Activated CD8-positive, alpha-beta T cell treated with anti-CD3 and anti-CD28 coated beads for 36 hours (primary cell): Measurements from ENCODE around the gene MTMR12. TPM values are rescaled to one million over a fixed set of nuclear protein-coding genes. Genes with fewer than 3 reads are reported as not detected.

ENCODE experiments used
- ATAC-seq: fragments of 200-7000 bp; cut with Tn5 transposase; one replicate; pipeline ENCODE4 v1.10.0; 2021; ENCODE audit warnings: mild to moderate bottlenecking, moderate library complexity
- CTCF ChIA-PET: fragments of 350-600 bp; sonication (Branson Sonifier 250); formaldehyde crosslinking; loops from one replicate; lab custom pipeline; 2021; ENCODE audit warnings: antibody characterized with exemption; lab: Charles Lee
- POLR2A ChIA-PET: fragments of 350-600 bp; sonication (Branson Sonifier 250); formaldehyde crosslinking; loops from one replicate; lab custom pipeline; 2021; ENCODE audit warnings: antibody characterized with exemption; lab: Charles Lee
- DNase-seq: peaks from one replicate; pipeline ENCODE4 v3.0.0-alpha.2; 2020
- H3K27ac Mint-ChIP-seq: one replicate; pipeline ENCODE4 v1.8.0; 2021; ENCODE audit warnings: mild to moderate bottlenecking, mixed read lengths
- H3K27me3 Mint-ChIP-seq: one replicate; pipeline ENCODE4 v1.8.0; 2021; ENCODE audit warnings: mixed read lengths
- H3K36me3 Mint-ChIP-seq: one replicate; pipeline ENCODE4 v1.8.0; 2021; ENCODE audit warnings: low read depth, mixed read lengths
- H3K4me1 Mint-ChIP-seq: one replicate; pipeline ENCODE4 v1.8.0; 2021; ENCODE audit warnings: low read depth, mixed read lengths
- H3K4me3 Mint-ChIP-seq: one replicate; pipeline ENCODE4 v1.8.0; 2021; ENCODE audit warnings: mild to moderate bottlenecking, moderate library complexity, mixed read lengths
- H3K9me3 Mint-ChIP-seq: one replicate; pipeline ENCODE4 v1.8.0; 2021; ENCODE audit warnings: mixed read lengths
- intact Hi-C: fragments of 100-400 bp; cut with micrococcal nuclease; formaldehyde crosslinking; loops from one replicate; pipeline ENCODE4 v1.10.0; 2022
- total RNA-seq, 2 experiments: library from RNA; stranded (reverse); gene quantifications; one replicate each; pipeline ENCODE4 v1.2.3, GENCODE V29; 2021
- TF ChIP-seq, protein P1 (sequence below): fragments of 200-600 bp; IDR thresholded peaks from one replicate; pipeline ENCODE4 v1.8.0; 2022; ENCODE audit warnings: antibody characterized with exemption, mild to moderate bottlenecking

Gene MTMR12
- total RNA-seq, 2 experiments from 2014 or later, result 19.7 to 19.9 TPM

DNA sequence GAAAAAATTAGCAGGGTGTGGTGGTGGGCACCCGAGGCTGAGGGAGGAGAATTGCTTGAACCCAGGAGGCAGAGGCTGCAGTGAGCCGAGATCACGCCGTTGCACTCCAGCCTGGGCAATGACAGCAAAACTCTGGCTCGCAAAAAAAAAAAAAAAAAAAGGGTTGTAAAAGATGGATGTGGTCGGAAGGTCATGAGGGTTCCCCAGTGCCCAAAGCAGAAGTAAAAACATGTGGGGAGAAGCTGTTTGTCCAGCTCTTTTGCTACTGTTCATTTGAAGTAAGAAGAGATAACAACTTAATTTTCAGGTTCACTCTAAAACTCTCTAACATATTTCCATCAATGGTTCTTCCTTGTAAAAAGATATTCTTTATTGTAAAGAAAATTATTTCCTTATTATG, 81.5 kb downstream of the MTMR12 start:
- Mint-ChIP-seq H3K9me3 (no peaks in the 10 kb centered on the region), H3K4me3 (no peak overlapping the region)
- DNase-seq, result no peak

DNA sequence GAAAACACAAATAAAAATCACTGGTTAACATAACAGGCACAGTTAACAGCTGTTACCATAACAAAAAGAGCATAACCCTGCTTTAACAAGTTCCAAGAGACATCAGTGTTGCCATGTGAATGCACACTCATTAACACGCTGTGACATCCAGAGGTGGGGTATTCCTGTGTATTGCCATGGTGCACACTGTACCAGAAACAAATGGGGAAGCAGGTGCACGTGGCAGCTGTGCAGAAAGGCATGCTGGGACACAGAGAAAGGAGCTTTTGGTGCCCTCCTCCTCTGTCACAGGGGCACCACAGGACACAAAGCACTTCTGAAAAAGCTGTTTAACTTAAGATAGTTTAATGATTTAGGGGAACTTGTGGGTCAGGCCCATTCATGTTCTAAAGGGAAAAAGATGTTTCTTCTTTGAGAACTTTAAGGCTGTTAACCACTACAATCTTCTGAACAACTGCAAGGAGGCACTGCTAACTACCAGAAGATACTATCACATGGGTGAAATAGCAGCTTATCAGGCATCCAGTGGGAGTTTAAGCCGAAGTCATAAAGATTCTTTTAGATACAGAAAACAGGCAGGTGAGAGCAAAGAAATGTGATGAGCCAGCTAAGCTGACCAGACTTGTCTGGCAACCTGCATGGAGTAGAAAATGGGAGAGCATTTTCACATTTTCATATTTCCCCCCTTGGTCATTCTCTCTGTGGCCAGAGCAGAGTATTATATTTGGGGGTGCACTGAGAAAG, 82.2 kb downstream of the MTMR12 start:
- intact Hi-C loops, result loop anchor here (5.0 kb wide), 1 partner anchor 382 kb away; no protein-coding TSS in a partner anchor
- H3K36me3 Mint-ChIP-seq, result peaks cover 17% of the 10 kb centered on the region

More for the DNA sequence above, 81.5 kb downstream of the MTMR12 start:
- intact Hi-C loops, result loop anchor here (5.0 kb wide), 1 partner anchor 381 kb away; no protein-coding TSS in a partner anchor
- TF ChIP-seq, protein P1, sequence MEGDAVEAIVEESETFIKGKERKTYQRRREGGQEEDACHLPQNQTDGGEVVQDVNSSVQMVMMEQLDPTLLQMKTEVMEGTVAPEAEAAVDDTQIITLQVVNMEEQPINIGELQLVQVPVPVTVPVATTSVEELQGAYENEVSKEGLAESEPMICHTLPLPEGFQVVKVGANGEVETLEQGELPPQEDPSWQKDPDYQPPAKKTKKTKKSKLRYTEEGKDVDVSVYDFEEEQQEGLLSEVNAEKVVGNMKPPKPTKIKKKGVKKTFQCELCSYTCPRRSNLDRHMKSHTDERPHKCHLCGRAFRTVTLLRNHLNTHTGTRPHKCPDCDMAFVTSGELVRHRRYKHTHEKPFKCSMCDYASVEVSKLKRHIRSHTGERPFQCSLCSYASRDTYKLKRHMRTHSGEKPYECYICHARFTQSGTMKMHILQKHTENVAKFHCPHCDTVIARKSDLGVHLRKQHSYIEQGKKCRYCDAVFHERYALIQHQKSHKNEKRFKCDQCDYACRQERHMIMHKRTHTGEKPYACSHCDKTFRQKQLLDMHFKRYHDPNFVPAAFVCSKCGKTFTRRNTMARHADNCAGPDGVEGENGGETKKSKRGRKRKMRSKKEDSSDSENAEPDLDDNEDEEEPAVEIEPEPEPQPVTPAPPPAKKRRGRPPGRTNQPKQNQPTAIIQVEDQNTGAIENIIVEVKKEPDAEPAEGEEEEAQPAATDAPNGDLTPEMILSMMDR, result no peak
- ChIA-PET POLR2A (interaction anchor here (0.8 to 2.6 kb wide), 2 partner anchors 57 to 98 kb away, joined by 3 to 7 read pairs; partner anchors contain the start of gene GOLPH3), CTCF (interaction anchor here (1.2 to 9.6 kb wide), 14 partner anchors 10 to 160 kb away, joined by 4 to 164 read pairs (median 10); no protein-coding TSS in a partner anchor)
- no peak for ATAC-seq
- H3K27me3 Mint-ChIP-seq, result no peaks in the 10 kb centered on the region
- H3K27ac Mint-ChIP-seq, result no peak overlapping the region
- peaks cover 12% of the 10 kb centered on the region for H3K4me1 Mint-ChIP-seq
- peaks cover 17% of the 10 kb centered on the region for H3K36me3 Mint-ChIP-seq

DNA sequence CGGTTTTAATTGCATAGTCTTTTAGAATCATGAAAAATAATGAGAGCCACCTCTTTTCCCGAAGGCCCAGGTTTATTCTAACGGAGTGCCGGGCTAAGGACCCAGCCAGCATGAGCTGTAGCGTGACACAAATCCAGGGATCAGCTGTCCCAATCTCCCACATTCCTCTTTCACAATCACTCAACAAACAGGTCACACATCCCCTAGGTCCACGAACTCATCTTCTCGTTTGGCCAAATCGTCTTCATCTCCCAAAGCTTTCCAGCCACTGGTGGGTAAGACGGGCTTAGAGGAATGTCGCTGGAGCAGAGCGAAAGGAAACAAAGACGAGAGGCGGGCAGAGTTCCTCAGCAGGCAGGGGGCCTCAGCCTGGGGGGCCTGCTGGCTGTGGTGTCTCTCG, 83.2 kb downstream of the MTMR12 start:
- H3K9me3 Mint-ChIP-seq, result no peaks in the 10 kb centered on the region
- ChIA-PET POLR2A (no interaction called here), CTCF (interaction anchor here (9.6 kb wide), 1 partner anchor 99 kb away, joined by 164 read pairs; no protein-coding TSS in a partner anchor)
- H3K4me1 Mint-ChIP-seq, result peaks cover 12% of the 10 kb centered on the region
- DNase-seq, result no peak
- H3K27me3 Mint-ChIP-seq, result no peaks in the 10 kb centered on the region
- peak overlapping the region; percentile 16 for H3K27ac Mint-ChIP-seq
- ATAC-seq, result no peak
- TF ChIP-seq, protein P1, result no peak
- peaks cover 17% of the 10 kb centered on the region for H3K36me3 Mint-ChIP-seq
- intact Hi-C loops, result no loop called here
- H3K4me3 Mint-ChIP-seq, result no peak overlapping the region

More for the DNA sequence above, 82.2 kb downstream of the MTMR12 start:
- Mint-ChIP-seq H3K4me1 (peaks cover 12% of the 10 kb centered on the region), H3K27ac (no peak overlapping the region), H3K4me3 (no peak overlapping the region), H3K27me3 (no peaks in the 10 kb centered on the region), H3K9me3 (no peaks in the 10 kb centered on the region)
- ChIA-PET POLR2A (interaction anchor here (0.8 to 2.6 kb wide), 2 partner anchors 57 to 99 kb away, joined by 3 to 7 read pairs; partner anchors contain the start of gene GOLPH3), CTCF (interaction anchor here (1.4 to 9.6 kb wide), 7 partner anchors 12 to 98 kb away, joined by 4 to 164 read pairs (median 16); no protein-coding TSS in a partner anchor)
- TF ChIP-seq, protein P1, result no peak
- DNase-seq, result no peak
- ATAC-seq, result no peak

DNA sequence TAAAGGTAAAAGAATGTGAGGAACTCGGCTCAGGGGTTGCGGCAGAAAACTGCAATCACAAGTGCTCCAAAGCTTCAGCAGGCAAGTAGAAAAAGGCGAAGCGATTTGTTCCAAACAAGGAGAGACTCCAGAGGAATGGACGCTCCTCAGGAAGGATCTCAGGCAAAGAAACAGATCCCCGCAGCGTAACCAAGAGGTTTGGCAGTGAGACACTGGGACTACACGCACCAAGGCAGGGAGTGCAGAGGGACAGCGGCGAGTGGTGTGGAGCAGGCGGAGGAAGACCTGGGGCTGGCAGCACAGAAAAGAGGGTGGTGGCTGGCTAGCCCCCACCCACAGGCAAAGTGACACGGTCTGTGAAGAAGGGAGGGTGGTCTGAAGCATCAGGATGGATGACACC, 83.9 kb downstream of the MTMR12 start:
- peaks cover 17% of the 10 kb centered on the region for H3K36me3 Mint-ChIP-seq

More for the DNA sequence above, 83.9 kb downstream of the MTMR12 start:
- Mint-ChIP-seq H3K27ac (peak overlapping the region; percentile 2), H3K27me3 (no peaks in the 10 kb centered on the region), H3K9me3 (no peaks in the 10 kb centered on the region), H3K4me3 (no peak overlapping the region), H3K4me1 (peaks cover 12% of the 10 kb centered on the region)
- DNase-seq (peak; percentile 8), ATAC-seq (no peak)
- ChIA-PET CTCF (interaction anchor here (9.6 kb wide), 1 partner anchor 99 kb away, joined by 164 read pairs; no protein-coding TSS in a partner anchor), POLR2A (no interaction called here)
- intact Hi-C loops, result no loop called here
- TF ChIP-seq, protein P1, result no peak
